HepG2 (cell line): ENCODE measurements around the gene PLA2G2A. TPM values are rescaled to one million over a fixed set of nuclear protein-coding genes. Genes with fewer than 3 reads are reported as not detected.

ENCODE experiments used
- ATF1 ChIP-seq: IDR thresholded peaks from 2 replicates; pipeline ENCODE4 v1.6.1; 2016; ENCODE audit warnings: mild to moderate bottlenecking, control low read depth
- ATF5 ChIP-seq: sonication (generic); formaldehyde crosslinking; IDR thresholded peaks from 2 replicates; pipeline ENCODE4 v1.4.0; 2020; ENCODE audit warnings: mild to moderate bottlenecking, low read depth, missing genetic modification reagents
- GABPA ChIP-seq, 2 experiments: IDR thresholded peaks; 2 replicates each; pipeline ENCODE4 v1.6.1; 2011 to 2016; ENCODE audit warnings: low read depth in 2 of 2, low read length in 1 of 2, missing biosample characterization in 1 of 2, missing genetic modification characterization in 1 of 2
- MEIS2 ChIP-seq: sonication (generic); formaldehyde crosslinking; IDR thresholded peaks from 2 replicates; pipeline ENCODE4 v1.9.0; 2021; ENCODE audit warnings: mild to moderate bottlenecking, missing genetic modification reagents
- MLLT10 ChIP-seq: sonication (generic); formaldehyde crosslinking; IDR thresholded peaks from 2 replicates; pipeline ENCODE4 v1.4.0; 2020; ENCODE audit warnings: missing genetic modification reagents
- PBX2 ChIP-seq: IDR thresholded peaks from 2 replicates; pipeline ENCODE4 v1.6.1; 2016; ENCODE audit warnings: control low read depth
- PHF21A ChIP-seq: sonication (generic); formaldehyde crosslinking; IDR thresholded peaks from 2 replicates; pipeline ENCODE4 v1.5.0; 2020; ENCODE audit warnings: mild to moderate bottlenecking, missing genetic modification reagents
- SIN3A ChIP-seq: IDR thresholded peaks from 2 replicates; pipeline ENCODE4 v1.6.1; 2011; ENCODE audit warnings: low read depth, mild to moderate bottlenecking, control low read depth, low read length, borderline replicate concordance
- SIN3B ChIP-seq: fragments of 150-350 bp; IDR thresholded peaks from 2 replicates; pipeline ENCODE4 v1.6.1; 2014; ENCODE audit warnings: low read length
- SP5 ChIP-seq: IDR thresholded peaks from 2 replicates; pipeline ENCODE4 v1.6.1; 2016; ENCODE audit warnings: low read depth, borderline replicate concordance
- ZBTB46 ChIP-seq: sonication (generic); formaldehyde crosslinking; IDR thresholded peaks from 2 replicates; pipeline ENCODE4 v1.4.0; 2020; ENCODE audit warnings: mild to moderate bottlenecking, missing genetic modification reagents, borderline replicate concordance
- ZNF136 ChIP-seq: sonication (generic); formaldehyde crosslinking; IDR thresholded peaks from 2 replicates; pipeline ENCODE4 v1.8.1; 2022; ENCODE audit warnings: low read depth, mild to moderate bottlenecking, moderate library complexity, missing genetic modification reagents
- ZNF335 ChIP-seq: sonication (generic); formaldehyde crosslinking; IDR thresholded peaks from 2 replicates; pipeline ENCODE4 v1.4.0; 2020; ENCODE audit warnings: missing genetic modification reagents
- ZNF614 ChIP-seq: IDR thresholded peaks from 2 replicates; pipeline ENCODE4 v1.6.1; 2018; ENCODE audit warnings: missing biosample characterization, missing genetic modification reagents, inconsistent platforms, borderline replicate concordance
- ZNF773 ChIP-seq: sonication (generic); formaldehyde crosslinking; IDR thresholded peaks from 2 replicates; pipeline ENCODE4 v1.4.0; 2020; ENCODE audit warnings: missing genetic modification reagents, borderline replicate concordance
- polyA plus RNA-seq, 8 experiments: library from polyadenylated mRNA; depleted of rRNA in 3 of 8; stranded (reverse) in 7 of 8; unstranded in 1 of 8; fragments of >200 nt; fragmentation: Illumina TruSeq in 4 of 8; extraction: Trizol in 4 of 8; gene quantifications; 2 replicates each; pipeline versions ENCODE4 v1.2.1 to v1.2.3, GENCODE V29; 2011 to 2016; ENCODE audit warnings: low read depth in 4 of 8, missing spikeins in 1 of 8, mixed read lengths in 1 of 8; ENCODE audit not compliant: insufficient read depth in 1 of 8
- total RNA-seq, 5 experiments: library from RNA; depleted of rRNA; stranded (reverse); fragments of >200 nt; fragmentation: Illumina TruSeq; extraction: Trizol; gene quantifications; 2 replicates each; pipeline ENCODE4 v1.2.3, GENCODE V29; 2016; ENCODE audit warnings: low read depth in 1 of 5
- TF ChIP-seq, protein P1 (sequence below): sonication (generic); formaldehyde crosslinking; IDR thresholded peaks from 2 replicates; pipeline ENCODE4 v1.9.0; 2021; ENCODE audit warnings: missing genetic modification reagents, mild to moderate bottlenecking, borderline replicate concordance
- TF ChIP-seq, protein P2 (sequence below): IDR thresholded peaks from 2 replicates; pipeline ENCODE4 v1.6.1; 2016; ENCODE audit warnings: low read depth, control low read depth
- TF ChIP-seq, protein P3 (sequence below): sonication (generic); formaldehyde crosslinking; IDR thresholded peaks from 2 replicates; pipeline ENCODE4 v1.4.0; 2020; ENCODE audit warnings: missing genetic modification reagents, borderline replicate concordance
- TF ChIP-seq, protein P4 (sequence below): sonication (generic); formaldehyde crosslinking; IDR thresholded peaks from 2 replicates; pipeline ENCODE4 v1.8.0; 2022; ENCODE audit warnings: missing genetic modification reagents, low read depth, mild to moderate bottlenecking, borderline replicate concordance

Gene PLA2G2A
- total and polyA plus RNA-seq, 2 of the 13 experiments (the other 11 are each of a cell fraction or from before 2014, with no cell fraction given): 0.35 to 30.3 TPM

DNA sequence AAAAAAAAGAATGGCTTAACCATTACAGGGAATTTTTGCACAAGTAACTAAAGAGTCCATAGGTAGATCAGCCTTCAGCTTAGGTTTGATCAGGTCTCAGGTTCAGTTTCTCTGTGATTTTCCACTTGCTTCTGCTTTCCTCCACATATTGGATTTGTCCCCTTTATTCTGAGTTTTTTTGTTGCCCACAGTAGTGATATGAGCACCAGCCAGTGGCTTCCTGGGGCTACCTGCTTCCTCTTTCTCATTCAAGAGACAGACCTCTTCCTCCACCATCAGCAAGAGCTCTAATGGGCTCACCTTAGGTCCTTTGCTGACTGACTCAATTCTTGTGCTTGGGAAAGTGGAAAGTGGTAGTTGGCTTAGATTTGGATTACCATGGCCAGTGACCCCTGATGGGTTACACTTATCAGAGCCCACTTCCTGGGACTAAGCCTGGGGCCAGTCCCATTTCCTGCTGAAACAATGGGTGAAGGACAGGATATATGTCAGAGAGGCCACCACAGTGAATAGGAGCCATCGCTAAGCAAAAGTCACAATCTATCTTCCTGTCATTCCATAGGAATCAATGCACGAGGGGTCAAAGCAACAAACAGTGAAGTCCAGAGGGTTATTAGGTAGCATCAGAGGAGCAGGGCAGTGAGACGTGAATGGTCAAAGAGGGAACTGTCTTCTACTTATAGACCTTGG, 43.2 kb downstream of the PLA2G2A start (continued):
- TF ChIP-seq, protein P1, sequence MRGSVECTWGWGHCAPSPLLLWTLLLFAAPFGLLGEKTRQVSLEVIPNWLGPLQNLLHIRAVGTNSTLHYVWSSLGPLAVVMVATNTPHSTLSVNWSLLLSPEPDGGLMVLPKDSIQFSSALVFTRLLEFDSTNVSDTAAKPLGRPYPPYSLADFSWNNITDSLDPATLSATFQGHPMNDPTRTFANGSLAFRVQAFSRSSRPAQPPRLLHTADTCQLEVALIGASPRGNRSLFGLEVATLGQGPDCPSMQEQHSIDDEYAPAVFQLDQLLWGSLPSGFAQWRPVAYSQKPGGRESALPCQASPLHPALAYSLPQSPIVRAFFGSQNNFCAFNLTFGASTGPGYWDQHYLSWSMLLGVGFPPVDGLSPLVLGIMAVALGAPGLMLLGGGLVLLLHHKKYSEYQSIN: no peak
- TF ChIP-seq, protein P2, sequence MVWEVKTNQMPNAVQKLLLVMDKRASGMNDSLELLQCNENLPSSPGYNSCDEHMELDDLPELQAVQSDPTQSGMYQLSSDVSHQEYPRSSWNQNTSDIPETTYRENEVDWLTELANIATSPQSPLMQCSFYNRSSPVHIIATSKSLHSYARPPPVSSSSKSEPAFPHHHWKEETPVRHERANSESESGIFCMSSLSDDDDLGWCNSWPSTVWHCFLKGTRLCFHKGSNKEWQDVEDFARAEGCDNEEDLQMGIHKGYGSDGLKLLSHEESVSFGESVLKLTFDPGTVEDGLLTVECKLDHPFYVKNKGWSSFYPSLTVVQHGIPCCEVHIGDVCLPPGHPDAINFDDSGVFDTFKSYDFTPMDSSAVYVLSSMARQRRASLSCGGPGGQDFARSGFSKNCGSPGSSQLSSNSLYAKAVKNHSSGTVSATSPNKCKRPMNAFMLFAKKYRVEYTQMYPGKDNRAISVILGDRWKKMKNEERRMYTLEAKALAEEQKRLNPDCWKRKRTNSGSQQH (CRISPR knock-in tag): no peak
- TF ChIP-seq ZNF773 (CRISPR knock-in tag): no peak
- TF ChIP-seq, protein P3, sequence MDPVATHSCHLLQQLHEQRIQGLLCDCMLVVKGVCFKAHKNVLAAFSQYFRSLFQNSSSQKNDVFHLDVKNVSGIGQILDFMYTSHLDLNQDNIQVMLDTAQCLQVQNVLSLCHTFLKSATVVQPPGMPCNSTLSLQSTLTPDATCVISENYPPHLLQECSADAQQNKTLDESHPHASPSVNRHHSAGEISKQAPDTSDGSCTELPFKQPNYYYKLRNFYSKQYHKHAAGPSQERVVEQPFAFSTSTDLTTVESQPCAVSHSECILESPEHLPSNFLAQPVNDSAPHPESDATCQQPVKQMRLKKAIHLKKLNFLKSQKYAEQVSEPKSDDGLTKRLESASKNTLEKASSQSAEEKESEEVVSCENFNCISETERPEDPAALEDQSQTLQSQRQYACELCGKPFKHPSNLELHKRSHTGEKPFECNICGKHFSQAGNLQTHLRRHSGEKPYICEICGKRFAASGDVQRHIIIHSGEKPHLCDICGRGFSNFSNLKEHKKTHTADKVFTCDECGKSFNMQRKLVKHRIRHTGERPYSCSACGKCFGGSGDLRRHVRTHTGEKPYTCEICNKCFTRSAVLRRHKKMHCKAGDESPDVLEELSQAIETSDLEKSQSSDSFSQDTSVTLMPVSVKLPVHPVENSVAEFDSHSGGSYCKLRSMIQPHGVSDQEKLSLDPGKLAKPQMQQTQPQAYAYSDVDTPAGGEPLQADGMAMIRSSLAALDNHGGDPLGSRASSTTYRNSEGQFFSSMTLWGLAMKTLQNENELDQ (CRISPR knock-in tag): no peak
- TF ChIP-seq PBX2: no peak
- TF ChIP-seq MEIS2: peak; percentile 84; the same call in 1 of the 2 replicates
- no peak for TF ChIP-seq GABPA (IDR thresholded peaks at IDR 0.05; ENCODE audit: low read depth, low read length)
- TF ChIP-seq GABPA (CRISPR knock-in tag; IDR thresholded peaks at IDR 0.05; ENCODE audit: low read depth): peak; percentile 49; the same call in 1 of the 2 replicates
- no peak for TF ChIP-seq MLLT10 (CRISPR knock-in tag)
- TF ChIP-seq PHF21A: 0 out of 2 replicates have a peak, but pooled peaks have one; percentile 27
- no peak for TF ChIP-seq ZNF614 (CRISPR knock-in tag)
- no peak for TF ChIP-seq ZBTB46
- TF ChIP-seq SP5 (CRISPR knock-in tag): peak; percentile 39; the same call in 1 of the 2 replicates
- no peak for TF ChIP-seq ATF5 (CRISPR knock-in tag)
- no peak for TF ChIP-seq ATF1
- TF ChIP-seq SIN3A: no peak
- no peak for TF ChIP-seq ZNF335 (CRISPR knock-in tag)
- TF ChIP-seq SIN3B: no peak
- TF ChIP-seq, protein P4, sequence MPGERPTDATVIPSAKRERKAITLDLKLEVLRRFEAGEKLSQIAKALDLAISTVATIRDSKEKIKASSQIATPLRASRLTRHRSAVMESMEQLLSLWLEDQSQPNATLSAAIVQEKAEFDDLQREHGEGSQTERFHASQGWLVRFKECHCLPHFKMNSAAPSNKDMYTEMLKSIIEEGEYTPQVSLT: no peak
- no peak for TF ChIP-seq ZNF136 (CRISPR knock-in tag)
